Hepatocyte (in vitro differentiated cells): ENCODE data around the gene EIF4ENIF1.

Experiments used
- EZH2 ChIP-seq: fragments of 200-600 bp; sonication (generic); IDR thresholded peaks from 2 replicates; pipeline ENCODE4 v1.6.1; 2016; ENCODE audit warnings: antibody characterized with exemption, mild to moderate bottlenecking, borderline replicate concordance
- EZH2phosphoT487 ChIP-seq: fragments of 200-600 bp; sonication (generic); IDR thresholded peaks from one replicate; pipeline ENCODE4 v1.6.1; 2018; ENCODE audit warnings: antibody characterized with exemption, mild to moderate bottlenecking, low read depth, moderate library complexity; ENCODE audit not compliant: unreplicated experiment, severe bottlenecking
- TF ChIP-seq, protein P1 (sequence below): fragments of 200-600 bp; sonication (generic); IDR thresholded peaks from 2 replicates; pipeline ENCODE4 v1.5.1; 2016; ENCODE audit warnings: antibody characterized with exemption, mild to moderate bottlenecking; ENCODE audit not compliant: poor library complexity

DNA sequence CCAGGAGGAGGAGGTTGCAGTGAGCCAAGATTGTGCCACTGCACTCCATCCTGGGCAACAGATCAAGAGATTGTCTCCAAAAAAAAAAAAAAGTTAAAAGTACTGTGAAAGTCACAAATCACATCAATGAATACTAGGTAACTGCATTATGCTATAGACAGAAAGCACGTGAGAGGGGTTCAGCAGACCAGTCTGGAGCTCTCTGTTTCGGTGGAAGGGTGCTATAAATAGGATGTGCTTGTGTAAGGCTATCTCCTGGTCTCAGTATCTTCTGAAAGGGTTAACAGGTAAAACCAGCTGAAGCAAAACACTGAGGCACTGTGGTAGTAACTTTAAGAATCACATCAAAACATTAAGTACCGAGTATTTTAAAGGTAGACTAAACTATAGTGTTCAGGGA is 43.4 kb downstream of the EIF4ENIF1 start:
- TF ChIP-seq EZH2phosphoT487 (no peak), EZH2 (no peak)
- TF ChIP-seq, protein P1, sequence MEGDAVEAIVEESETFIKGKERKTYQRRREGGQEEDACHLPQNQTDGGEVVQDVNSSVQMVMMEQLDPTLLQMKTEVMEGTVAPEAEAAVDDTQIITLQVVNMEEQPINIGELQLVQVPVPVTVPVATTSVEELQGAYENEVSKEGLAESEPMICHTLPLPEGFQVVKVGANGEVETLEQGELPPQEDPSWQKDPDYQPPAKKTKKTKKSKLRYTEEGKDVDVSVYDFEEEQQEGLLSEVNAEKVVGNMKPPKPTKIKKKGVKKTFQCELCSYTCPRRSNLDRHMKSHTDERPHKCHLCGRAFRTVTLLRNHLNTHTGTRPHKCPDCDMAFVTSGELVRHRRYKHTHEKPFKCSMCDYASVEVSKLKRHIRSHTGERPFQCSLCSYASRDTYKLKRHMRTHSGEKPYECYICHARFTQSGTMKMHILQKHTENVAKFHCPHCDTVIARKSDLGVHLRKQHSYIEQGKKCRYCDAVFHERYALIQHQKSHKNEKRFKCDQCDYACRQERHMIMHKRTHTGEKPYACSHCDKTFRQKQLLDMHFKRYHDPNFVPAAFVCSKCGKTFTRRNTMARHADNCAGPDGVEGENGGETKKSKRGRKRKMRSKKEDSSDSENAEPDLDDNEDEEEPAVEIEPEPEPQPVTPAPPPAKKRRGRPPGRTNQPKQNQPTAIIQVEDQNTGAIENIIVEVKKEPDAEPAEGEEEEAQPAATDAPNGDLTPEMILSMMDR = no peak
